Measurements from ENCODE around the gene GNG4.
"Not testable (repeated sequence)": the region's sequence is repeated elsewhere in the genome, so short reads cannot be mapped to it uniquely, and the experiment has no call there.

GNG4 gene

DNA sequence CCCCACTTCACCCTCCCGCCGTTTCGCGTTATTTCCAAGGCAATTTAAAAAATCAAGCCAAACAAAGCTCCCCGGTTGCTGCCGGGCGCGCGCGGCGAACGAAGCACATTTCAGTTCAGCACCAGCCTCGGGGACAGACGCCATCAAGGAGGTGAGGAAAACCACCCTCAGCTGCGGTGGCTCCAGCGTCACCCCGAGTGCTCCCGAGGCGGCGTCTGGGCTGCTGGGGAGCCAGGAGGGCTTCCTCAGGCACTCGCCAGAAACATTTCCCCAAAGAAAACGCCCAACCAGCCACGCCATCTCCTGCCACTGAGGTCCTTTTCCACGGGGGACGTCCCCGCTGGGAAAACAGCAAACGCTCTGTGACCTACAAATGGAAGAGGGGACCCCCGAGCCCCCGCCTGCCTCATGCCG lies 623 bp downstream of the GNG4 start:
- peak; percentile 53 for DNase-seq

DNA sequence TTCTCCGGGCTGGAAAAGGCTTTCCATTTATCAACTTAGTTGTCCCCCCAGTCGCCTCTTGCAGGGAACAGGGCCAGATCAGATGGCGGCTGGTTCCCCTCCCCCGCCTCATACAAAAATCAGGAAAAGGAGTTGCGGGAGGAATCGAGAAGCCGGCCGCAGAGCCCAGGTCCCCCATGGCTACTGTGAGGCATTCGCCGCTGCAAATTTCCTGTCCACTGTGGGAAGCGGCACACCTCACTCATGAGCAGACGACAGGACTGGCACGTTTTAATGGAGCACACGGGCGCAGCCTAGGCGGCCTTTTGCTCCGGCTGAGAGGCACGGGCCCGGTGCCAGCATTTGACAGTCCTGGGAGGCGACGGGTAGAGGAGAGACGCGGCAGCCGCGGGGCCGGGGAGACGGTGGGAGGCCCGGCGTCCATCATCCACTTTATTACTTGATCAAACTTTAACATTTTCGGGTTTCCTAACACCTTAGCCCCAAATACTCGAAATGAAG lies 1.1 kb downstream of the GNG4 start:
- DNase-seq = no peak

DNA sequence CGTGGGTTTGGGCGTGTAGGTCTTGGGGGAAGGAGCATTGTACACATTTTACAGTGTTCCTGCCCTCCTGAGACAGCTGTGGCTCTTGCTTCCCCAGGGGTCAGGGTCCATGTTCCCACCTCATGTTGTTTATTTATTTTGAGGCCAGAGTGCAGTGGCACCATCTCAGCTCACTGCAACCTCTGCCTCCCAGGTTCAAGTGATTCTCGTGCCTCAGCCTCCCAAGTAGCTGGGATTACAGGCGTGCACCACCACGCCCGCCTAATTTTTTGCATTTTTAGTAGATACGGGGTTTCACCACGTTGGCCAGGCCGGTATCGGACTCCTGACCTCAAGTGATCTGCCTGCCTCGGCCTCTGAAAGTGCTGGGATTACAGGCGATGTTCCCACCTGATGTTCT lies 2.0 kb downstream of the GNG4 start:
- DNase-seq = not testable (repeated sequence)

DNA sequence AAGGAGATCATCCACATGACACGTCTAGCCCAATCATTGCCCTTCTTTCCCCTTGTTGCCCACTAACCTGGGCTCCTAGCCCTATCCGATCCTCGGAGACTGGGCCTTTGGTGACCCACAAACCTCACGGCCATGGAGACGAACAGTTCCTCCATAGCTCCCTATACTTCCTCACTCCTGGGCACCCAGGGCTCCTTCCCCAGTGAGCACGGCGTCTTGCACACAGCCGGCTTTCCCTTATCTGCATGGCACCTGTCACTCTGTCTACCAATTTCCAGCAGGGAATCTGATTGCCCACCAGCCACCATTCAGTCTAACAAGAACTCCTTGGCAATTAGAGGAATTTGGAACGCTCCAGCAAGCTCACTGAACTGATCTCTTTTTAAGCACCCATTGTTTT lies 3.1 kb downstream of the GNG4 start:
- no peak for DNase-seq

DNA sequence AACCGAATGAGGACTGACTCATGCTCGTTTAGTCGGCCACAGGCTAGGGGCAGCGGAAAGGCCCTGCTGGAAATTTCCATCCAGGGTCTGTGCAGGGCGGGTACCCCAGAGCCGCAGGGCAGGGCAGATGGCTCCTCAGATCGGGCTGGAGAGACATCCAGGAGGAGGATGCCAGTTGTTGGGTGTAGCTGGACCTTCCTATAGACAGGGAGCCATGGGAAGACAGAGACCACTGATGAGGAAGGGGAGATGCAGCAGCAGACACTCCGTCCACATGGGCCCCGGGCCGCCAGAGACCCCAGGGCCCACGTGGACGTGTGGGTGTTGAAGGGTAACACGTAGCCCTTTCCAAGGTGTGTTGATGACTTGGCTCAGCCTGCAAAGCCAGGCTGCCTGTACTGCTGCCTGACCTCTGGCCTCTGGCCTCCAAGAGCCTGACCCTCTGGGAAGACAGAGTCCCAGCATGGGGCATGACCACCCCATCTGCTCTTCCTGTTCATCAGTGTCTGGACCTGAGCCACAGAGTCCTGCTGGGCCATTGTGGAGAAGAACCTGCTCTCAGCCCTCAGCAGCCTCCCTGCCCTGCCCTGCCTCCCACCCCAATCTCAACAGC lies 4.8 kb downstream of the GNG4 start:
- DNase-seq = no peak

DNA sequence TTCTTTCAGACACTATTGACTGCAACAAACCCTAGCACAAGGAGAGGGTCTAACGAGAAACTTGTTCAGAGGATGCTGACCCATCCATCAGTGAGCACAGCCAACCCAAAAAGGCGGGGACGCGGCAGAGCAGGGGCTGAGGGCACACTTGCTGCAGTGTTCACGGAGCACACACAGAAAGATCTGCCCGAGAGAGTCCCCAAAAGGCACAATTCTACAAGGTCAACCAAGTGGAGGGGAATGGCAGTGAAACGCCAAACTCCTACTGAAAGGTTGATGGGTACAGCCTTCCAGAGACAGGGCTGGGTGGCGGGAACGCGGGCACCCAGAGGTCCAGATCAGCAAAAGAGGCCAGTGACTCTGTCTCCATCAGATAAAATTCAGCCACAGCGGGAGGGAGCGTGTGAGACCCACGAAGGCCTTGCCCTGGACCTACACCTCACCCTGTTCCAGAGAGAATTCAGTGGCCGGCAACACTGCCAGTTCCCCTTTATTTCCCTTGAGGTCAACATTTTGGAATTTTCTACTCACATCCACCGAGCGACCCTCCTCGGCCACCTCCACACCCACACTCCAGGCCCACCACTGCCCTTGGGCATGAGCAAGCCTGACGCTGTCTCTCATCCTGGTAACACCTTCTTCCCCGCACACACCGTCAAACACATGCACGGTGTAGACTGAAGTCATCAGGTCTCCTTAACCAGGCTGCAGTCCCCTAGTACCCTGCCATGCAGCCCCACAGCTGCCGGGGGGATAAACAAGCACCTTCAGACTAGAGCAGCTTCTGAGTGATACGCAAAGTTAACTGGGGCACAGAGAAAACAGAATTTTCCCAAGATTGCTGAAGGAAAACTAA lies 5.5 kb downstream of the GNG4 start:
- no peak for DNase-seq

DNA sequence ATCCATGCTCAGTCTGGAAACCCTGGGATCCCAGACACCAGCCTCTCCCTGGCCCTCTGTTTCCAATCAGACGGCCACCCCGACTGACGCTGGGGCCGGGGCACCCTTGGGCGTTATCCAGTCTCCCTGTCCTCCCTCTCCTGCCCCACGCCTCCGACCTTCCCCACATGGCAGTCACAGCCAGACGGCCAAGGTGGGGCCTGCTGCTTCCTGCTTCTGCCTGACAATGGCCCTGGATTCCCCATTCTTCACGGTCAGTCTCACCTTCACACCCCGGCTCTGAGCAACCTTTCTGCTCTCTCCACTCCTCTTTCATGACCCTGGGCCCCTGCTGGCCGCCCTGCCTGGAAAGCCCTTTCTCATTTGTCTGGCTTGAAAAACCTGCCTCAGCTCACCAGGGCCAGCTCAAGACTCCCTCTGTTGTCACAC lies 6.6 kb downstream of the GNG4 start:
- no peak for DNase-seq

DNA sequence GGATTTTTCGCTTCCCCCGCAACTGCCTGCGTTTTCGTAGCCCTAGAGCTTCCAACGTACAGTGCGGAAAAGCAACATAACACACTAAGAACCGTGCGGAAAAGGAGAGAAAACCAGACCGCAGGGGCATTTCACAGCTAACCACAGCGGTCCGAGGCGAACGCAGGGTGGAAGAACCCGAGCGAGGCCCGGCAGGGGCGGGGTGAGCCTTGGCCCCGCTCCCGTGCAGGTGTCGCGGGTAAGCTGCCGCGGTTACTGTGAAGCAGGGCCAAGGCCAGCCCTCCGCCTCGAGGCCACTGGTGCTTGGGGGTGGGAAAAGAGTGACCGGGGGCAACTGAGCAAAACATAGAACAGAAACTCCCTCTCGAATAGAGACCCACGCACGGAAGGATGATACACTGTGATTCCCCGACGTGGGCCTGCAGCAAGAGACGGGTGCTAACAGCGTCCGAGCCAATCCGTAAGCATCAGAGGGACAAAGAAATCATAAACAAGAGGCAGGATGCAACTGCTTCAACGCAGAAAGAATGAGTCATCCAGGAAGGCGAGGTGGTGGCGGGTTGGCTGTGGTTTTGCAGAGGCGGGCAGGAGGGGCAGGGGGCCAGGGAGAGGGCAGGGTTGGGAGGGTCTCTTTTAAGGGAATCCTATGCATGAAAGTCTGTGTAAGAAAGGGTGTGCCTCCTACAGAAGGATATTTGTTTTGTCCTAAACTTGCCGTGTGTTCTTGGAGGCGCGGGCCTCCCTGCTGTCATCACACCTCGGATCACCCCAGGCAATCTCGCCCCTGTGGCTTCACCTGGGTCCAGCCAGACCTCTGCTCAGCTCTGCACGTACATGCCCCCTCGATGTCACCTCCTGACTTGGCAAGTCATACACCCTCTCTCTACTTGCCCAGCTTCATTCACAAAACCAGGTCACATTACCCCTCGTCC lies 7.3 kb downstream of the GNG4 start:
- peak; percentile 81 for DNase-seq

DNA sequence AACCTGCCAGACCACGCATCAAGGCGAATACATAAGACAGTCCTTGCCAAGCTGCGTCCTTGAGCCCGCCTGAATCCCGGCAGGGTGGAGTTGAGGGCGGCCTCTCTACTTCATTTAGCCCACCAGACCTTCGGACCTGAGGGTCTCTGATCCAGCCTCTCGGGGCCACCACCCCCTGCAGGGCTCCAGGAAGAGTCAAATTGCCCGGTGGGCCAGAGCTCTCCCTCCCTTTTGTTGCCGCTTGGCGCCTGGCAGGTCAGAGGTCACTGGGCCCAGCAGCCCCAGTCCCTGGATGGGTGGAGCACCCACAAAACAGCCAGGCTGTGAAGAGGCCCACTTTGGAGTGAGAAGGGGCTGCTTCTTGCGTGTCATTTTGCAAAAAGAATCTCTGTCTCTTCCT lies 9.0 kb downstream of the GNG4 start:
- no peak for DNase-seq

DNA sequence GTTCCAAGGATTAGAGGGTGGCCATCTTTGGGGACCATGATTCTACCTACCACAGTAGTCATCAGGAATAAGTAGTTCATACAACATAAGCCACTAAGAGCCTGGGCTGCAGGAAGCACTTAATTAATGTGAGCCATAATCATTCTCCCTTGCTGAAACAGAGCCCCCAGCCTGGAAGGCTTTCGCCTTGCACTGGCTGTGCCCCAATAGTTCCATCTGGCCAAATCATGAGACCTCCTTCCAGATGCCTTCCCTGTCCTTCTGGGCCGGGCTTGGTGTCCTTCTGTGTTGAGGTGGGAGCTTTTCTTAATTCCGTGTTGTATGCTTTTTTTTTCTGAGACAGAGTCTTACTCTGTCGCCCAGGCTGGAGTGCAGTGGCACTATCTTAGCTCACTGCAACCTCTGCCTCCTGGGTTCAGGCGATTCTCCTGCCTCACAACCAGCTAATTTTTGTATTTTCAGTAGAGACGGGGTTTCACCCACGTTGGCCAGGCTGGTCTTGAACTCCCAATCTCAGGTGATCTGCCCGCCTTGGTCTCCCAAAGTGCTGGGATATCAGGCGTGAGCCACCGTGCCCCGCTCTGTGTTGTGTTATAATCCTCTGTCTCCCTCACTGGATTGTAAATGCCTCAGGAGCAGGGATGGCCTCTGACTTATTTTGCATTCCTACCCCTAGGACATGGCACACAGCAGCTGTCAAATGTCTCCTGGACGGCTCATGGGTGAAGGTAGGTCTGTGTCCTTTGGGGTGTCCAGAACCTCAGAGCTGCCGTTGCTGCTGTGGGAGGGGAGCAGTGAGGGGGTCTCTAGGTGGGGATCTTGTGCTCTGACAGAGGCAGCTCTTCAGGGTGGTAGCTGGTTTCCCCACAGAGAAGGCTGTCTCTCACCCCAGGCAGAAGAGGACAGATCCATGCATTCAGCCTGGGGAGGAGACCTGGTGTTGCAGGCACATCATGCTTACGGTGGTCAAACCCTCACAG lies 10.1 kb downstream of the GNG4 start:
- DNase-seq = no peak

DNA sequence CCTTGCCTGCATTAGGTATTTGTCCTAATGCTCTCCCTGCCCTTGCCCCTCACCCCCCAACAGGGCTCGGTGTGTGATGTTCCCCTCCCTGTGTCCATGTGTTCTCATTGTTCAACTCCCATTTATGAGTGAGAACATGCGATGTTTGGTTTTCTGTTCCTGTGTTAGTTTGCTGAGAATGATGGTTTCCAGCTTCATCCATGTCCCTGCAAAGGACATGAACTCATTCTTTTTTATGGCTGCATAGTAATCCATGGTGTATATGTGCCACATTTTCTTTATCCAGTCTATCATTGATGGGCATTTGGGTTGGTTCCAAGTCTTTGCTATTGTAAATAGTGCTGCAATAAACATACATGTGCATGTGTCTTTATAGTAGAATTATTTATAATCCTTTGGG lies 11.0 kb downstream of the GNG4 start:
- not testable (repeated sequence) for DNase-seq

DNA sequence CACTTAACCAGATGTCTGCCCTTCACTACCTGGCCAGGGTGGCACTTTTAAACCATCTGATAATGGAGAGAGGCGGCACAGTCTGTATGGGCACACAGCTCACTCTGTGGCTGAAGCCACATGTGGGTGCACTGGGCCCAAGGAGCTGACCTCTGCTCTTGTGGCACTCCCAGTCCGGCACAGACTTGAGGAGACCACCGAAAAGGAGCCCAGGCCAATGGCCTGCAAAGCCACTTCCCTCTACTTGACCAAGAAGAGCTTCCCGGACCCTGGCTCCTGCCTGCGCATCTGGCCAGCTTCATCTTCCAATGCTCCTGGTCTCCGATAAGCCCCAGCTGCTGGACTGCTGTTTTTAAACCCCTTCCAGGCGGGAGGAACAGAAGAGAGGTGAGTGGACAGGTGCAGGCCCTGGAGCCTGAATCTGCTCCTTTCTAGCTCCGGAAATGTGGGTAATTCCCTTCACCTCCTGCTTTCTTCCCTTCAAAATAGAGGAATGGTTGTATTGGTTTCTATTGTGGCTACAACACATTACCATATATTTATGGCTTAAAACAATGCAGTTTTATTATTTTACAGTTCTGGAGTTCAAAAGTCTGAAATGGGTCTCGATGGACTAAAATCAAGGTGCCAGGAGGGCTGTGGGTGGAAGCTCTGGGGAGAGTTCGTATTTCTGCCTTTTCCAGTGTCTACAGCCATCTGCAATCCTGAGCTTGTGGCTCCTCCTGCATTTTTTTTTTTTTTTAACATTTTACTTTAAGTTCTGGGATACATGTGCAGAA lies 11.6 kb downstream of the GNG4 start:
- no peak for DNase-seq

DNA sequence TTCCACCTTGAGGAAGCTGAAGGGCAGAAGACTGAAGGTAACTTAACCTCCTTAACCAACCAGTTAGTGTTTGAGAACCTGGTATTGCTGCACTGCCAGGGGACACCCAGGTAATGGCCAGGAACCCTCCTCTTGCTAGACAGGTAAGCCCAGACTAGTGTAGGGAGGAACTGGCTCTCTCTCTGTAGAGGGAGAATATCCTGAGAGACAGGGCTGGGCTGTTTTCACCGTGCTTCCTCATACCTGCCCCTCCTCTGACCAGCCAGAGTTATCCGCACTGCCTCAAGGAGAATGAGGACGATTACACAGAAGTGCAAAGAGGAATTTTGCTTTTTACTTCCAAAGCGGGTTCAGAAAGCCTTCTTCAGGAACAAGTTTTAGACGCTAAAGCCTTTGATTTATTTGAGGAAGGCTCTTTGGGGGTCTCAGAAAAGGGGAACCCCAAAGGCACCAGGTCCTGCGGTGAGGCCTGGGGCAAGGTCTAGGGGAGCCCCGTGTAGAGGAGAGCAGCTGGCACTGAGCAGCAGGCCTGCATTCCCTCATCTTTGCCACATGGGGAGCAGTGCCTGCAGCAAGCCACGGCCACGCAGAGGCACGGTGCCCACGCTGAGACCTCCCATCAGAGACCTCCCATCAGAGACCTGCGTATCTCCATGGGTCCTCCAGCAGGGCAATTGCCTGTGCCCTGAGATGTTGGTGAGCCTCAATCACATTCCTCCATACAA lies 13.5 kb downstream of the GNG4 start:
- no peak for DNase-seq

DNA sequence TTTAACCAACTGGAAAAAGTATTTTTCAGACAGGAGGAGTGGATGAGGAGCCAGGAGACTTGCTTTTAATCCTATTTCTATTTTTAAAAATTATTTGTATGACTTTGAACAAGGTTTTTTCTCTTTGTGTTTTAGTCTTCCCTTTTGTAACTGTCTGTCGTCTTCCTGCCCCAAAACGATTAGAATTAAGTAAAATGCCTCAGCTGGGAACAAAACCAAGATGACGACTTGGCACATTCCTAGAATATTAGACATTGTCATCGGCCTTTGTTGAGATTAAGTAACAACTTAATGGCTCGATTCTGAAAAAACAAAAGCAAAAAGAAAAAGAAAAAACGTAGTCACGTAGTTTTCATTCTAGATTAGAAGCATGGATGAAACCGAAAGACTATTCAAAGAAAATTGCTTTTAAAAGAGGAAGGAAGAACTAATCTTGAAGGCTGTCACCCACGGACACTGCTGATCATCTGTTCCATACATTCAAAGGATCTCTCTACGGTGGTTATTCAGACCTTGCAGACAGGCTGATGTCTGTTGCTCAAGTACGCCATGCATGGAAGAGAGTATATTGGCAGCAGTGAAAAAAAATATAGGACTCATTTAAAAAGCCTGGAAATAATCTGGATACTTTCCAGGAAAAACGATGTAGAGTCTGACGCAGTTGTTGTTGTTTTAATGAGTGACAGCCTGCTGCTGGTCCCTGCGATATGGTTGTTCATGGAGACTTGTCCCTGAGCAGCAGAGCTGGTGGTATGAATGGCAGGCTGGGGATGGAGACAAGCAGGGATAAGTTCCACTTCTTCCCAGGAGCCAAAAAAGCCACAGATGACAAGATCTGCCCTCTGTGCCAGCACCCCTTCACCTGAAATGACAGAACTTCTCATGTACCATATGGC lies 16.8 kb downstream of the GNG4 start:
- DNase-seq = no peak

DNA sequence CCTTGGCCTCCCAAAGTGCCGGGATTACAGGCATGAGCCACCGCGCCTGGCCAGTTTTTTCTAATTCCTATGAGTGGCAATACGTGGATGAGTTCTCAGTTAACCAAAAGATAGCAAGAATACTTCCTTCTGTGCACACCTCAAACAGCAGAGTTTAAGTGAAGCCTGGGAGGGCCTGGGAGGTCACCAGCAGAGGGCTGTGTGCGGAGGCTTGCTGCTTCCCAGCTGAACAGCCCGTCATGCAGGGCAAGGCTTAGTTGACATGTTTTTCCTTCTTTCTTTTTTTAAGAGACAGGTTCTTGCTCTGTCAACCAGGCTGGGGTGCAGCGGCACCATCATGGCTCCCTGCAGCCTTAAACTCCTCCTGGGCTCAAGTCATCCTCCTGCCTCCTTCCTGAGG lies 17.8 kb downstream of the GNG4 start:
- no peak for DNase-seq

DNA sequence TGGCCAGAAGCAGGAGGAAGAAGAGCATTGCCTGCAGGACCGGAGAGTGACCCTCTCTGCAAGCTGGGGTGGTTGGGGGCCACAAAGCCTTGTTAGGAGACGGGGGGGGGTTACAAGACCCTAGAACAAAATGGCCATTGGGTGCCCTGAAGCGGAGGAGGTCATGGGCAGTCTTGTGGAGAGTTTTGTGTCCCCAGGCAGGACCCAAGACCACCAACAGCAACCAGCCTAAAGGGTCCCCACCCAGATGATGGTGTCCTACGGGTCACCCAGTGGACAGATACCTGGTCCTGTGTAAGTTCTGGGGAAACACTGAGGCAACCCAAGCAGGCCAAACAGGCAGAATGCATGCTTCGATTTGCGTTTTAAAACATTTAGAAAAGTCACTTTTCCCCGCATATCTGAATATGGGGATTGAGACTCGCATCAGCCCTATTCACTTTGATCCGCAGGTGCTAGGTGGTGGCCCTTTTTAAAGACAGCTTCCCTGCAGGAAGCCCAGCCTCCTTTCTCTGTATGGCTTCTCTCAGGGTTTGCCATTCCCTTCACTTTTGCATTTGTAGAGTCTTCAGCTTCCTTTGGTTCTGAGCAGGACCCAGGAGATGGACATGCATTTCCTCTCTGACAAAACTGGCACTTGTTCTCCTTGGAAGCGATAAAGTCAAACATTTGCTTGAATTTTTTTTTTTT lies 21.1 kb downstream of the GNG4 start:
- DNase-seq = no peak

DNA sequence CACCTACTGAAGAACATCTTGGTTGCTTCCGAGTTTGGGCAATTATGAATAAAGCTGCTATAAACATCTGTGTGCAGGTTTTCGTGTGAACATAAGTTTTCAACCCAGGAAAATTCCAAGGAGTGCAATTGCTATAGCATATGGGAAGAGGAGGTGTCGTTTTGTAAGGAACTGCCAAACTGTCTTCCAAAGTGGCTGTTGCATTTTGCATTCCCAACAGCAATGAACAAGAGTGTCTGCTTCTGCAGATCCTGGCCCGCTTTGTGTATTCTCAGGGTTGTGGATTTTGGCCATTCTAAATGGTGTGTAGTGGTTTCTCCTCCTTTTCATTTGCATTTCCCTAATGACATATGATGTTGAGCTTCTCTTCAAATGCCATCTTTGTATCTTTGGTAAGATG lies 23.8 kb downstream of the GNG4 start:
- DNase-seq = no peak

DNA sequence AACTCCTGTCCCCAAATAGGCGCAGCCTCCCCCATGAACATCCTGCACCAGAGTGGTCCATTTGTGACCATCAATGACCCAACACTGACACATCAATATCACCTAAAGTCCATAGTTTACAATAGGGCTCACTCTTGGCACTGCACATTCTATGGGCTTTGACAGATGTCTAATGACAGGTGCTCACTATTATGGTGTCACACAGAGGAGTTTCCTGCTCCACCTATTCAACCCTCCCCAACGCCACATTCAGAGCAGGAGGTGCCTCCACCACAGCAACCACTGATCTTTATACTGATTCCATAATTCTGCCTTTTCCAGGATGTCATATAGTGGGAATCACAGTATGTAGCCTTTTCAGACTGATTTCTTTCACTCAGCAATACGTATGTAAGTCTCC lies 24.2 kb downstream of the GNG4 start:
- DNase-seq = no peak

Data from activated CD4-positive, alpha-beta T cell treated with anti-CD3 and anti-CD28 coated beads, Interleukin-2, Interleukin-6, amounts not matched to agents 100 ng/mL and 50 ng/mL, durations not matched to agents 16 hours and 8 hours (primary cell).